Stomach (tissue), 9 donors: ENCODE results near the gene HPN. TPM values are rescaled to one million over a fixed set of nuclear protein-coding genes. Genes with fewer than 3 reads are reported as not detected.
"Not testable (repeated sequence)": the region's sequence is repeated elsewhere in the genome, so short reads cannot be mapped to it uniquely, and the experiment has no call there.

Experiments
- DNase-seq, 2 donors: peaks; one replicate each; pipeline versions ENCODE4 v3.0.0 to v3.0.0-alpha.2; 2013 to 2019
- H3K27ac ChIP-seq, 5 donors: fragments of 200-600 bp in 4 of 5; sonication (generic) in 4 of 5; one replicate each; pipeline ENCODE4 v1.5.1; 2013 to 2019; ENCODE audit warnings: mild to moderate bottlenecking in 1 of 5, moderate library complexity in 1 of 5
- H3K27me3 ChIP-seq, 3 donors: fragments of 200-600 bp; sonication (generic); one replicate each; pipeline ENCODE4 v1.5.1; 2017 to 2019; ENCODE audit warnings: mixed run types in 1 of 3
- H3K36me3 ChIP-seq, 4 donors: fragments of 200-600 bp; sonication (generic); 1 replicate in 3 of 4; 2 replicates in 1 of 4; pipeline ENCODE4 v1.5.1; 2016 to 2019
- H3K4me1 ChIP-seq, 4 donors: fragments of 200-600 bp; sonication (generic); one replicate each; pipeline ENCODE4 v1.5.1; 2016 to 2019
- H3K4me3 ChIP-seq, 4 donors: fragments of 200-600 bp; sonication (generic) in 3 of 4; one replicate each; pipeline ENCODE4 v1.5.1; 2016 to 2019; ENCODE audit warnings: mild to moderate bottlenecking in 1 of 4
- H3K9me3 ChIP-seq, 4 donors: fragments of 200-600 bp; sonication (generic); one replicate each; pipeline ENCODE4 v1.5.1; 2016 to 2019
- CTCF ChIP-seq, 7 experiments: fragments of 450-650 bp in 4 of 7; fragments of 200-600 bp in 3 of 7; sonication (generic) in 3 of 7; IDR thresholded peaks; one replicate each; pipeline ENCODE4 v1.5.1; 2016 to 2019; ENCODE audit warnings: antibody characterized with exemption in 7 of 7, control low read depth in 2 of 7, mild to moderate bottlenecking in 1 of 7
- EP300 ChIP-seq: sonication (generic); formaldehyde crosslinking; IDR thresholded peaks from one replicate; pipeline ENCODE4 v1.6.1; 2017; ENCODE audit warnings: antibody characterized with exemption
- POLR2A ChIP-seq, 4 donors: fragments of 450-650 bp; IDR thresholded peaks; one replicate each; pipeline ENCODE4 v1.6.1; 2016; ENCODE audit warnings: antibody characterized with exemption in 4 of 4, control low read depth in 2 of 4, mild to moderate bottlenecking in 1 of 4, moderate library complexity in 1 of 4
- POLR2AphosphoS5 ChIP-seq, 3 donors: sonication (generic); formaldehyde crosslinking; IDR thresholded peaks; one replicate each; pipeline ENCODE4 v1.6.1; 2016; ENCODE audit warnings: antibody characterized with exemption in 3 of 3
- WGBS, 5 donors: extraction: QIAGEN DNeasy Blood & Tissue Kit in 3 of 5; methylation state at CpG; one replicate each; pipeline versions ENCODE4 v1.1.5 to v1.1.7; 2013 to 2018; 5-methylcytosine and 5-hydroxymethylcytosine counted together
- intact Hi-C: fragments of 100-400 bp; cut with DNase I; formaldehyde crosslinking; loops from one replicate; pipeline ENCODE4 v1.15.1; 2023; ENCODE audit warnings: low total_unique reads
- polyA plus RNA-seq, 3 donors: library from polyadenylated mRNA; stranded (reverse); fragments of 200-250 nt; gene quantifications; one replicate each; pipeline ENCODE4 v1.2.3, GENCODE V29; 2013
- total RNA-seq, 5 donors: library from RNA; depleted of rRNA; stranded (reverse); fragments of >200 nt; gene quantifications; one replicate each; pipeline versions ENCODE4 v1.1.0 to v1.2.3, GENCODE V29; 2014 to 2016
- donor health status: healthy with polysubstance abuse.
- donor health status: Bipolar disorder and iron deficiency.
- donor health status: healthy.

Gene HPN
- total and polyA plus RNA-seq, 8 donors: 14.7 to 45.2 (median 28.6) TPM; not detected in 1

DNA sequence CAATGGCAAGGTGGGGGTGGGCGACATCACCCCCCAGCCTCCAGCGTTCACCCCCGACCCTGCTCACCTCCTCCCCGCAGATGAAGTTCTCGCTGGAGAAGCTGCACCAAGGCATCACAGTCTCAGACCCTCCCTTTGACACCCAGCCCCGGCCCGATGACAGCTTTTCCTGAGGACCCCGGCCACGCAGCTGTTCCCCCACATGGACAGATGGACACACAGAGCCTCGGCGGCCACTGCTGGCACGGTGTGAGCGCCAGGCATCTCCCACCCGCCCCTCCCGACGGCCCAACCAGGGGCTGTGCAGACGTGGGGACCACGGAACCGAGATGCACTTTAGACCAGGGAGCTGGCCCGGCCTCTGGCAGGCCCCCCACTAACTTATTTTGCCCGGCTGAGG, 15.6 kb upstream of the HPN start:
- Histone ChIP-seq H3K27ac (no peak overlapping the region), H3K4me3 (no peak overlapping the region), H3K9me3 (no peaks in the 10 kb centered on the region), H3K27me3 (peaks cover 0 to 13% (median 0%) of the 10 kb centered on the region in 3 donors), H3K36me3 (peaks cover 43 to 75% (median 72%) of the 10 kb centered on the region in 4 donors), H3K4me1 (peaks cover 6 to 14% (median 10%) of the 10 kb centered on the region in 4 donors)
- TF ChIP-seq POLR2A (IDR thresholded peaks at IDR 0.05) (no peak), POLR2AphosphoS5 (IDR thresholded peaks at IDR 0.05) (no peak), EP300 (no peak), CTCF (IDR thresholded peaks at IDR 0.05) (no peak)
- intact Hi-C loops: no loop called here
- WGBS, 5 donors: 89 to 95% (median 91%) methylated on average over 19 to 21 of the region's 21 CpGs
- no peak for DNase-seq

- no peak overlapping the region for H3K4me3 ChIP-seq
- TF ChIP-seq EP300 (no peak), CTCF (IDR thresholded peaks at IDR 0.05) (no peak), POLR2AphosphoS5 (IDR thresholded peaks at IDR 0.05) (no peak), POLR2A (IDR thresholded peaks at IDR 0.05) (no peak)
- 64 to 90% (median 81%) methylated on average over 6 of the region's 6 CpGs for WGBS, 5 donors
- H3K27ac ChIP-seq: no peak overlapping the region
- peaks cover 11 to 18% (median 14%) of the 10 kb centered on the region in 4 donors for H3K4me1 ChIP-seq
- peaks cover 0 to 17% (median 0%) of the 10 kb centered on the region in 3 donors for H3K27me3 ChIP-seq
- peaks cover 38 to 70% (median 68%) of the 10 kb centered on the region in 4 donors for H3K36me3 ChIP-seq
- no peaks in the 10 kb centered on the region for H3K9me3 ChIP-seq
- intact Hi-C loops: no loop called here
- DNase-seq: no peak
Measured at GRCh38 chr19:35026418-35026817, 15.1 kb upstream of the HPN start.

DNA sequence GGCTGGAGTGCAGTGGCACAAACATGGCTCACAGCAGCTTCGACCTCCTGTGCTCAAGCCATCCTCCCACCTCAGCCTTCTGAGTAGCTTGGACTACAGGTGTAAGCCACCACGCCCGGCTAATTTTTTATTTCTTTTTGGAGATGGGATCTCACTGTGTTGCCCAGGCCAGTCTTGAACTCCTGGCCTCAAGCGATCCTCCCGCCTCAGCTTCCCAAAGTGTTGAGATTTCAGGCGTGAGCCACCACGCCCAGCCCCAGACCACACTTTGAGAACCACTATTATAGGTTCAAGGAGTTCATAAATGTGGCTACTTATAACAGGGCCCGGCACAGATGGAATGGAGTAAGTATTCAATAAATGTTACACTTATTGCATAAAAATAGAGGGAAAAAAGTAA, 14.5 kb upstream of the HPN start:
- WGBS, 5 donors: 87 to 92% (median 90%) methylated on average over 8 of the region's 8 CpGs

DNA sequence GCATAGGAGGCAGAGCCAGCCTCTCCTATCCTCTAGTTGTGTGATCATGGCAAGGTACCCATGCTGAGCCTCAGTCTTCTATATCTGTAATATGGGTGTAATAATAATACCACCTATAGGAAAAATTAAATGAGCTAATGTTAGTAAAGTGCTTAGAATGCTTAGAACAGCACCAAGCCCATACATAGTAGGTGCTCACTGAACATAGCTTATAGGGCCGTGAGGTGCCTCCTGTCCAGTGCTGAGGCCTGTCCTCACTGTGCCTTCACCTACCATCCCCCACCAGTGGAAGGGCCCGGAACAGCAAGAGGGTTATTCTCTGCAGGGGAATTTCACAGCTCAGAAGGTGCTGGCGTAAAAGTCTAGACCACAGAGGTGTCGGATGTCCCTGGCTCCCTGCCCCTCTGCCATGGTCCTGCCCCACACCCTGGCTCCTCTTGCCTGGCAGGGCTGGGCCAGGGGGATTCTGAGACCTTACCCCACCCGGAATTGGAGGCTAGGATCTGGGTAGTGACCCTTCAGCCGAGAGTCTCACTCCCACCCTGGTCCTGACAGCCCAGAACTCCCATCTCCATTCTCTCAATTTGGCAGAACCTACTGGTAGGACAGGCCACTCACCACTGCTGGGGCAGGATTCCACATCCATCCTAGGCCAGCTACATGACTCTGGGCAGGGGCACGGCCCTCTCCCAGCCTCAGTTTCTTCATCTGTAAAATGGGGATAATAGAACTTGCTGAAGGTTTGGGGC, 13.5 kb upstream of the HPN start:
- Histone ChIP-seq H3K36me3 (peaks cover 22 to 54% (median 52%) of the 10 kb centered on the region in 4 donors), H3K4me3 (no peak overlapping the region), H3K4me1 (peaks cover 12 to 29% (median 15%) of the 10 kb centered on the region in 4 donors), H3K27ac (no peak overlapping the region), H3K9me3 (no peaks in the 10 kb centered on the region), H3K27me3 (peaks cover 0 to 27% (median 0%) of the 10 kb centered on the region in 3 donors)
- DNase-seq: no peak
- TF ChIP-seq CTCF (IDR thresholded peaks at IDR 0.05): no peak
- no peak for TF ChIP-seq POLR2A (IDR thresholded peaks at IDR 0.05)
- no peak for TF ChIP-seq POLR2AphosphoS5 (IDR thresholded peaks at IDR 0.05)
- TF ChIP-seq EP300: no peak
- WGBS, 5 donors: 73 to 82% (median 79%) methylated on average over 7 of the region's 7 CpGs
- intact Hi-C loops: no loop called here

More for the DNA sequence above, 14.5 kb upstream of the HPN start:
- DNase-seq: no peak
- Histone ChIP-seq H3K4me3 (no peak overlapping the region), H3K4me1 (peaks cover 12 to 24% (median 15%) of the 10 kb centered on the region in 4 donors), H3K27ac (no peak overlapping the region), H3K9me3 (no peaks in the 10 kb centered on the region), H3K27me3 (peaks cover 0 to 23% (median 0%) of the 10 kb centered on the region in 3 donors), H3K36me3 (peaks cover 32 to 64% (median 62%) of the 10 kb centered on the region in 4 donors)
- TF ChIP-seq EP300: no peak
- no peak for TF ChIP-seq POLR2A (IDR thresholded peaks at IDR 0.05)
- intact Hi-C loops: no loop called here

GRCh38 chr19:35028600-35028885, 13.0 kb upstream of the HPN start:
- H3K9me3 ChIP-seq, H3K4me3 ChIP-seq, DNase-seq, H3K27ac ChIP-seq, intact Hi-C loops: not testable (repeated sequence)
- peaks cover 0 to 27% (median 0%) of the 10 kb centered on the region in 3 donors for H3K27me3 ChIP-seq
- peaks cover 12 to 29% (median 15%) of the 10 kb centered on the region in 4 donors for H3K4me1 ChIP-seq
- WGBS, 5 donors: 81 to 92% (median 89%) methylated on average over 3 of the region's 3 CpGs
- H3K36me3 ChIP-seq: peaks cover 17 to 49% (median 47%) of the 10 kb centered on the region in 4 donors

DNA sequence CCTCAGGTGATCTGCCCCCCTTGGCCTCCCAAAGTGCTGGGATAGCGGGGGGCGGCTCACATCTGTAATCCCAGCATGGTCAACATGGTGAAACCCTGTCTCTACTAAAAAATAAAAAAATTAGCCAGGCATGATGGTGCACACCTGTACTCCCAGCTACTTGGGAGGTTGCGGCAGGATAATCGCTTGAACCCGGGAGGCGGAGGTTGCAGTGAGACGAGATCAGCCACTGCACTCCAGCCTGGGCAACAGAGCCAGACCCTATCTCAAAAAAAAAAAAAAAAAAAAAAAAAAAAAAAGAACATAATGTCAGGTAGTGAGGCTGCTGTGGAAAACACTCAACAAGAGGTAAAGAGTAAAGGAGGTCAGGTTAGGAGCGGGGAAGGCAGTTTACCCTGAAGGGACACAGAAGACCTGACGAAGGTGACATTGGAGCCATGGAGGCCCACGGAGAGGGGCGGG, 12.2 kb upstream of the HPN start:
- 65 to 73% (median 68%) methylated on average over 11 of the region's 11 CpGs for WGBS, 5 donors
- intact Hi-C loops, H3K27ac ChIP-seq, H3K9me3 ChIP-seq, DNase-seq, H3K4me3 ChIP-seq: not testable (repeated sequence)
- peaks cover 10 to 49% (median 43%) of the 10 kb centered on the region in 4 donors for H3K36me3 ChIP-seq
- H3K27me3 ChIP-seq: peaks cover 0 to 27% (median 0%) of the 10 kb centered on the region in 3 donors
- peaks cover 12 to 29% (median 15%) of the 10 kb centered on the region in 4 donors for H3K4me1 ChIP-seq
